GM12873 (cell line): Measurements from ENCODE around the gene PARVB.

Experiments used
- CTCF ChIP-seq: IDR thresholded peaks from 2 replicates; pipeline ENCODE4 v1.5.1; 2012; ENCODE audit warnings: low read depth, mild to moderate bottlenecking, moderate library complexity, low read length, control low read depth; ENCODE audit not compliant: insufficient read depth; ENCODE audit errors: missing control alignments

PARVB gene

GRCh38 chr22:44116755-44117684 lies 92.9 kb downstream of the PARVB start:
- no peak for TF ChIP-seq CTCF

- no peak for TF ChIP-seq CTCF
Measured at GRCh38 chr22:44117746-44118145, 93.6 kb downstream of the PARVB start.

- no peak for TF ChIP-seq CTCF
Measured at GRCh38 chr22:44118645-44119315, 94.7 kb downstream of the PARVB start.

- no peak for TF ChIP-seq CTCF
Measured at GRCh38 chr22:44119669-44120313, 95.7 kb downstream of the PARVB start.

- no peak for TF ChIP-seq CTCF
Measured at GRCh38 chr22:44120314-44120704, 96.2 kb downstream of the PARVB start.

- TF ChIP-seq CTCF = no peak
Measured at GRCh38 chr22:44125421-44125820, 101.3 kb downstream of the PARVB start.

GRCh38 chr22:44126807-44127206 lies 102.7 kb downstream of the PARVB start:
- TF ChIP-seq CTCF = no peak
